GM12878 (cell line): ENCODE results near the gene SLC38A9. TPM values are rescaled to one million over a fixed set of nuclear protein-coding genes. Genes with fewer than 3 reads are reported as not detected.

Experiments used
- ATAC-seq: fragments of 200-7000 bp; cut with Tn5 transposase; 3 replicates; pipeline ENCODE4 v1.9.1; 2020; ENCODE audit warnings: mild to moderate bottlenecking, moderate library complexity
- BruUV-seq: library from RNA; stranded (reverse); fragments of 400-500 nt; replicated peaks from 2 replicates; lab custom pipeline; 2021; lab: Mats Ljungman, UMichigan
- CTCF ChIA-PET: fragments of 300-600 bp; sonication (Branson Sonifier 250); formaldehyde crosslinking; extraction: SDS; loops from one replicate; lab custom pipeline; 2021; ENCODE audit warnings: inconsistent platforms; lab: Yijun Ruan, JAX
- POLR2A ChIA-PET: fragments of 350-600 bp; formaldehyde crosslinking; extraction: SDS; loops from one replicate; lab custom pipeline; 2021; ENCODE audit warnings: inconsistent platforms; lab: Charles Lee
- RAD21 ChIA-PET: fragments of 300-600 bp; sonication (Branson Sonifier 250); formaldehyde crosslinking; loops from one replicate; lab custom pipeline; 2023; ENCODE audit warnings: antibody characterized with exemption; ENCODE audit not compliant: unreplicated experiment; lab: Charles Lee
- SMC1A ChIA-PET: fragments of 300-600 bp; sonication (Branson Sonifier 250); formaldehyde crosslinking; loops from one replicate; lab custom pipeline; 2023; ENCODE audit not compliant: unreplicated experiment, uncharacterized antibody; lab: Charles Lee
- DNase-seq: peaks from one replicate; pipeline ENCODE4 v3.0.0-alpha.2; 2011; ENCODE audit warnings: low read depth, low spot score
- FAIRE-seq: peaks from 3 replicates; lab custom pipeline; 2011; peaks lifted over from hg19 to GRCh38; lab: Jason Lieb, UNC
- H2AFZ ChIP-seq: 2 replicates; pipeline ENCODE4 v1.6.0; 2011; ENCODE audit warnings: low read depth, low read length, control low read depth; ENCODE audit not compliant: control insufficient read depth
- H3K27ac ChIP-seq: 2 replicates; pipeline ENCODE4 v1.5.1; 2011; ENCODE audit warnings: control low read depth; ENCODE audit not compliant: control insufficient read depth, insufficient read depth
- H3K27me3 ChIP-seq, 2 experiments: replicated peaks in 1 of 2; 2 replicates each; pipeline versions ENCODE4 v1.6.0 to v1.6.1; 2011; ENCODE audit warnings: low read length in 1 of 2; ENCODE audit not compliant: control insufficient read depth in 2 of 2, insufficient read depth in 2 of 2
- H3K36me3 ChIP-seq, 2 experiments: 2 replicates each; pipeline ENCODE4 v1.5.1; 2011; ENCODE audit warnings: low read length in 1 of 2; ENCODE audit not compliant: control insufficient read depth in 2 of 2, insufficient read depth in 2 of 2
- H3K4me1 ChIP-seq: 2 replicates; pipeline ENCODE4 v1.6.1; 2011; ENCODE audit warnings: mild to moderate bottlenecking, low read length, moderate library complexity, mixed read lengths; ENCODE audit not compliant: control insufficient read depth, insufficient read depth
- H3K4me2 ChIP-seq: 2 replicates; pipeline ENCODE4 v1.6.0; 2011; ENCODE audit warnings: control low read depth; ENCODE audit not compliant: control insufficient read depth, insufficient read depth
- H3K4me3 ChIP-seq: fragments of 200-600 bp; sonication (generic); 2 replicates; pipeline ENCODE4 v1.5.1; 2016
- H3K79me2 ChIP-seq: 2 replicates; pipeline ENCODE4 v1.6.0; 2011; ENCODE audit warnings: low read length; ENCODE audit not compliant: control insufficient read depth, insufficient read depth
- H3K9ac ChIP-seq: 2 replicates; pipeline ENCODE4 v1.8.0; 2011; ENCODE audit warnings: low read length, control low read depth, mixed read lengths; ENCODE audit not compliant: control insufficient read depth, insufficient read depth
- H3K9me3 ChIP-seq: replicated peaks from 3 replicates; pipeline ENCODE4 v1.5.1; 2011; ENCODE audit warnings: mild to moderate bottlenecking, low read length; ENCODE audit not compliant: control insufficient read depth, insufficient read depth
- H4K20me1 ChIP-seq: 2 replicates; pipeline ENCODE4 v1.6.0; 2011; ENCODE audit not compliant: control insufficient read depth, insufficient read depth
- ESRRA ChIP-seq: IDR thresholded peaks from 2 replicates; pipeline ENCODE4 v1.6.1; 2012; ENCODE audit warnings: mild to moderate bottlenecking, low read length, improper control_type of control experiment
- FOS ChIP-seq: IDR thresholded peaks from 3 replicates; pipeline ENCODE4 v1.6.1; 2011; ENCODE audit warnings: borderline replicate concordance; ENCODE audit not compliant: insufficient read length; ENCODE audit errors: extremely low read depth
- JUND ChIP-seq: IDR thresholded peaks from 2 replicates; pipeline ENCODE4 v1.6.1; 2012; ENCODE audit warnings: low read depth, mild to moderate bottlenecking, low read length, improper control_type of control experiment, moderate library complexity
- REST ChIP-seq: IDR thresholded peaks from 2 replicates; pipeline ENCODE4 v1.6.1; 2012; ENCODE audit warnings: mild to moderate bottlenecking, low read depth, low read length
- STAT1 ChIP-seq: fragments of 450-650 bp; conservative IDR thresholded peaks from 2 replicates; pipeline ENCODE4 v1.6.1; 2014; ENCODE audit warnings: antibody characterized with exemption, mild to moderate bottlenecking
- TBL1XR1 ChIP-seq: IDR thresholded peaks from 2 replicates; pipeline ENCODE4 v1.6.1; 2012; ENCODE audit warnings: low read depth, low read length, improper control_type of control experiment
- ZBTB33 ChIP-seq: fragments of 450-650 bp; IDR thresholded peaks from 2 replicates; pipeline ENCODE4 v1.6.1; 2017; ENCODE audit warnings: mild to moderate bottlenecking
- ZNF622 ChIP-seq: fragments of 450-650 bp; IDR thresholded peaks from 2 replicates; pipeline ENCODE4 v1.6.1; 2017; ENCODE audit warnings: mild to moderate bottlenecking, inconsistent platforms
- WGBS: methylation state at CpG from one replicate; pipeline ENCODE4 v1.1.6; 2016; ENCODE audit warnings: low lambda C conversion rate; ENCODE audit not compliant: insufficient replicate concordance, insufficient coverage; ENCODE audit errors: missing lambda C conversion rate; 5-methylcytosine and 5-hydroxymethylcytosine counted together
- in situ Hi-C: fragments of 300-500 bp; cut with MboI; formaldehyde crosslinking; loops from 9 replicates; pipeline ENCODE4 v1.14.3; 2018; ENCODE audit warnings: mixed read lengths
- intact Hi-C: fragments of 100-400 bp; cut with micrococcal nuclease; formaldehyde crosslinking; loops from one replicate; pipeline ENCODE4 v1.14.2; 2022; ENCODE audit not compliant: unreplicated experiment
- polyA plus RNA-seq, 11 experiments: library from polyadenylated mRNA; depleted of rRNA in 4 of 11; unstranded in 6 of 11; stranded (reverse) in 5 of 11; fragments of >200 nt; fragmentation: Nextera tagmentation in 4 of 11; fragmentation: Illumina TruSeq in 1 of 11; extraction: Ambion mirVana in 4 of 11; extraction: Trizol in 1 of 11; gene quantifications; 1 replicate in 1 of 11; 2 replicates in 10 of 11; pipeline versions ENCODE4 v1.2.1 to v1.2.3, GENCODE V29; 2011 to 2016; ENCODE audit warnings: inconsistent platforms in 2 of 11, missing spikeins in 2 of 11, low read depth in 1 of 11
- total RNA-seq, 4 experiments: library from RNA; depleted of rRNA in 3 of 4; stranded (reverse); fragments of >200 nt in 3 of 4; fragmentation: Illumina TruSeq in 1 of 4; extraction: Trizol in 1 of 4; gene quantifications; 2 replicates each; pipeline versions ENCODE4 v1.2.1 to v1.2.3, GENCODE V29; 2013 to 2021
- TF ChIP-seq, protein P1 (sequence below): IDR thresholded peaks from 2 replicates; pipeline ENCODE4 v1.6.1; 2012; ENCODE audit warnings: low read length, inconsistent platforms
- TF ChIP-seq, protein P2 (sequence below), 3 experiments: IDR thresholded peaks in 2 of 3; conservative IDR thresholded peaks in 1 of 3; 2 replicates each; pipeline ENCODE4 v1.5.1; 2011; ENCODE audit warnings: low read depth in 3 of 3, low read length in 3 of 3, mild to moderate bottlenecking in 3 of 3, control low read depth in 2 of 3, moderate library complexity in 2 of 3, inconsistent platforms in 1 of 3, mixed read lengths in 1 of 3; ENCODE audit not compliant: control insufficient read depth in 2 of 3, insufficient read depth in 1 of 3; ENCODE audit errors: extremely low read depth in 1 of 3
- TF ChIP-seq, protein P3 (sequence below): IDR thresholded peaks from 2 replicates; pipeline ENCODE4 v1.6.1; 2011; ENCODE audit warnings: borderline replicate concordance, low read depth, mild to moderate bottlenecking, moderate library complexity, mixed read lengths, low read length; ENCODE audit not compliant: insufficient read depth; ENCODE audit errors: extremely low read length

Gene SLC38A9
- total and polyA plus RNA-seq, 10 of the 15 experiments (the other 5 are each of a cell fraction or from before 2014, with no cell fraction given): 8.5 to 35.1 (median 23.0) TPM

GRCh38 chr5:55625589-55625909 lies 86.6 kb downstream of the SLC38A9 start (continued):
- no peak for TF ChIP-seq ZBTB33
- TF ChIP-seq ESRRA: no peak
- no peak for TF ChIP-seq ZNF622
- no peak for TF ChIP-seq TBL1XR1
- TF ChIP-seq, protein P1, sequence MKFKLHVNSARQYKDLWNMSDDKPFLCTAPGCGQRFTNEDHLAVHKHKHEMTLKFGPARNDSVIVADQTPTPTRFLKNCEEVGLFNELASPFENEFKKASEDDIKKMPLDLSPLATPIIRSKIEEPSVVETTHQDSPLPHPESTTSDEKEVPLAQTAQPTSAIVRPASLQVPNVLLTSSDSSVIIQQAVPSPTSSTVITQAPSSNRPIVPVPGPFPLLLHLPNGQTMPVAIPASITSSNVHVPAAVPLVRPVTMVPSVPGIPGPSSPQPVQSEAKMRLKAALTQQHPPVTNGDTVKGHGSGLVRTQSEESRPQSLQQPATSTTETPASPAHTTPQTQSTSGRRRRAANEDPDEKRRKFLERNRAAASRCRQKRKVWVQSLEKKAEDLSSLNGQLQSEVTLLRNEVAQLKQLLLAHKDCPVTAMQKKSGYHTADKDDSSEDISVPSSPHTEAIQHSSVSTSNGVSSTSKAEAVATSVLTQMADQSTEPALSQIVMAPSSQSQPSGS: no peak
- TF ChIP-seq STAT1: no peak
- TF ChIP-seq FOS: no peak

GRCh38 chr5:55624841-55625588 lies 87.1 kb downstream of the SLC38A9 start:
- DNase-seq: no peak
- H3K9ac ChIP-seq: no peak overlapping the region
- intact Hi-C loops: no loop called here
- H2AFZ ChIP-seq: no peak overlapping the region
- CTCF ChIA-PET: interaction anchor here (1.1 to 1.5 kb wide), 2 partner anchors 14 to 77 kb away, joined by 3 to 4 read pairs; no protein-coding TSS in a partner anchor
- no peaks in the 10 kb centered on the region for H3K4me1 ChIP-seq
- no peaks in the 10 kb centered on the region for H3K9me3 ChIP-seq
- no peaks in the 10 kb centered on the region for H3K79me2 ChIP-seq
- in situ Hi-C loops: no loop called here
- 73% methylated on average over 8 of the region's 8 CpGs for WGBS
- no peak overlapping the region for H3K4me3 ChIP-seq
- no TSS peak for BruUV-seq
- no peak for FAIRE-seq
- POLR2A ChIA-PET: no interaction called here
- SMC1A ChIA-PET: interaction anchor here (0.9 to 1.2 kb wide), 3 partner anchors 11 to 14 kb away, joined by 3 to 6 read pairs (median 3); no protein-coding TSS in a partner anchor
- no peaks in the 10 kb centered on the region; a peak in 1 of 4 replicates for H3K36me3 ChIP-seq
- RAD21 ChIA-PET: no interaction called here
- ATAC-seq: no peak
- H3K27me3 ChIP-seq: no peaks in the 10 kb centered on the region
- no peaks in the 10 kb centered on the region for H4K20me1 ChIP-seq
- peak overlapping the region; percentile 25; the same call in 1 of the 2 replicates for H3K27ac ChIP-seq
- no peak overlapping the region for H3K4me2 ChIP-seq
- TF ChIP-seq REST (no peak), JUND (no peak)
- TF ChIP-seq, protein P2, sequence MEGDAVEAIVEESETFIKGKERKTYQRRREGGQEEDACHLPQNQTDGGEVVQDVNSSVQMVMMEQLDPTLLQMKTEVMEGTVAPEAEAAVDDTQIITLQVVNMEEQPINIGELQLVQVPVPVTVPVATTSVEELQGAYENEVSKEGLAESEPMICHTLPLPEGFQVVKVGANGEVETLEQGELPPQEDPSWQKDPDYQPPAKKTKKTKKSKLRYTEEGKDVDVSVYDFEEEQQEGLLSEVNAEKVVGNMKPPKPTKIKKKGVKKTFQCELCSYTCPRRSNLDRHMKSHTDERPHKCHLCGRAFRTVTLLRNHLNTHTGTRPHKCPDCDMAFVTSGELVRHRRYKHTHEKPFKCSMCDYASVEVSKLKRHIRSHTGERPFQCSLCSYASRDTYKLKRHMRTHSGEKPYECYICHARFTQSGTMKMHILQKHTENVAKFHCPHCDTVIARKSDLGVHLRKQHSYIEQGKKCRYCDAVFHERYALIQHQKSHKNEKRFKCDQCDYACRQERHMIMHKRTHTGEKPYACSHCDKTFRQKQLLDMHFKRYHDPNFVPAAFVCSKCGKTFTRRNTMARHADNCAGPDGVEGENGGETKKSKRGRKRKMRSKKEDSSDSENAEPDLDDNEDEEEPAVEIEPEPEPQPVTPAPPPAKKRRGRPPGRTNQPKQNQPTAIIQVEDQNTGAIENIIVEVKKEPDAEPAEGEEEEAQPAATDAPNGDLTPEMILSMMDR (IDR thresholded peaks at IDR 0.05 in 2 of 3, conservative IDR thresholded peaks at IDR 0.05 in 1 of 3; ENCODE audit: control insufficient read depth in 2 of 3, extremely low read depth in 1 of 3, insufficient read depth in 1 of 3, low read depth in 3 of 3, low read length in 3 of 3): no peak
- TF ChIP-seq, protein P3, sequence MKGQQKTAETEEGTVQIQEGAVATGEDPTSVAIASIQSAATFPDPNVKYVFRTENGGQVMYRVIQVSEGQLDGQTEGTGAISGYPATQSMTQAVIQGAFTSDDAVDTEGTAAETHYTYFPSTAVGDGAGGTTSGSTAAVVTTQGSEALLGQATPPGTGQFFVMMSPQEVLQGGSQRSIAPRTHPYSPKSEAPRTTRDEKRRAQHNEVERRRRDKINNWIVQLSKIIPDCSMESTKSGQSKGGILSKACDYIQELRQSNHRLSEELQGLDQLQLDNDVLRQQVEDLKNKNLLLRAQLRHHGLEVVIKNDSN: no peak
